ENCODE measurements around the gene OLFM4. TPM values are rescaled to one million over a fixed set of nuclear protein-coding genes. Genes with fewer than 3 reads are reported as not detected.

OLFM4 gene
- total RNA-seq, 1 donor from 2014 or later = not detected

DNA sequence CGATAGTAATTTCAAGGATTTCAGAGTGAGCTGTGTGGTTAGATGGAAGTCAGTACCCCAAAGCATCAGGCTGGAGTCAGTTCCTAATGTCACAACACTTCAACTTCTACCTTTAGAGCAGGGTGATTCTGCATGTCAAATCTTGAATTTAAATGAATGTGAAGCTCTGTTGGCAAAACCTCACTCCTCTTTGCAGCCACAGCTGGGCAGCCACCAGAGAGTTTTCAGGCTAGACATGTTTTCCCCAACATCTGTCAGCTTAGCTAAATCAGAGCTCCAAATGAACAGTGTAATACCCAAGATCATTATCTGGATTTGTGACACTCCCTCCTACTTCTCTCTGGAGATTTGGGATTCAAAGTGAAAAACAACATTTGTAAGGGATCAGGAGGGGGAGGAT lies 33.7 kb upstream of the OLFM4 start:
- DNase-seq (ENCODE audit: low read depth) (no peak), FAIRE-seq (no peak)

DNA sequence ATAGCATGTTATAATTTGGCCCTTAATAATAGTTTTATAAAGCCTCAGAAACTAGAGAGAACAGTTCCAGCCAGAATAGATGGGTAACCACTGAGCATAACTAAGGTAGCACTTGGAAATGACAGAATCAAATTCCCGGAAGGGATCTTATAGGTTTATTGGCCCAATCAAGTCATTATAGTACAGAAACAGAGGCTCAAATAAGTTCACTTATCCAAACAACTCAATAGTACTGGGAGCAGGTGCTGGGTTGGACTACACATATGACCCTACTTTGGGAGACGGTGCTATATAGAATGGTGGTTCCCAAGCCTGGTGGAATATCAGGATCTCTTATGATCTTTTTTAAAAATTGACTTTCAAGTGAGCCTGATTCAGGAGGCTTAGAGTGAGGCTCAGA lies 32.7 kb upstream of the OLFM4 start:
- Mint-ChIP-seq H3K27me3 (ENCODE audit: low read depth, unreplicated experiment) (no peaks in the 10 kb centered on the region), H3K36me3 (ENCODE audit: low read depth, unreplicated experiment) (no peaks in the 10 kb centered on the region), H3K27ac (ENCODE audit: unreplicated experiment) (no peak overlapping the region), H3K4me3 (ENCODE audit: unreplicated experiment) (no peak overlapping the region), H3K4me1 (ENCODE audit: low read depth, unreplicated experiment) (peaks cover 5% of the 10 kb centered on the region), H3K9me3 (ENCODE audit: unreplicated experiment) (no peaks in the 10 kb centered on the region)
- Histone ChIP-seq H3K9me3 (ENCODE audit: insufficient read depth, low read depth, low read length) (peaks cover 5% of the 10 kb centered on the region), H3K4me3 (ENCODE audit: insufficient read depth, low read depth, low read length) (no peak overlapping the region), H3K27me3 (ENCODE audit: insufficient read depth, low read length) (no peaks in the 10 kb centered on the region), H3K4me1 (ENCODE audit: insufficient read depth, low read length) (no peaks in the 10 kb centered on the region), H3K36me3 (ENCODE audit: insufficient read depth, low read length) (no peaks in the 10 kb centered on the region), H3K4me2 (ENCODE audit: low read length) (no peak overlapping the region), H3K9ac (ENCODE audit: low read length) (no peak overlapping the region), H3K27ac (ENCODE audit: low read depth, low read length) (no peak overlapping the region), H2AFZ (ENCODE audit: low read depth, low read length) (no peak overlapping the region), H3K79me2 (ENCODE audit: insufficient read depth, low read length) (no peaks in the 10 kb centered on the region), H4K20me1 (ENCODE audit: insufficient read depth, low read length) (no peaks in the 10 kb centered on the region)
- DNase-seq (ENCODE audit: low read depth) (no peak), FAIRE-seq (no peak)
- no peak for TF ChIP-seq EZH2 (IDR thresholded peaks at IDR 0.05; ENCODE audit: insufficient read depth, low read length)
- TF ChIP-seq, protein P1, sequence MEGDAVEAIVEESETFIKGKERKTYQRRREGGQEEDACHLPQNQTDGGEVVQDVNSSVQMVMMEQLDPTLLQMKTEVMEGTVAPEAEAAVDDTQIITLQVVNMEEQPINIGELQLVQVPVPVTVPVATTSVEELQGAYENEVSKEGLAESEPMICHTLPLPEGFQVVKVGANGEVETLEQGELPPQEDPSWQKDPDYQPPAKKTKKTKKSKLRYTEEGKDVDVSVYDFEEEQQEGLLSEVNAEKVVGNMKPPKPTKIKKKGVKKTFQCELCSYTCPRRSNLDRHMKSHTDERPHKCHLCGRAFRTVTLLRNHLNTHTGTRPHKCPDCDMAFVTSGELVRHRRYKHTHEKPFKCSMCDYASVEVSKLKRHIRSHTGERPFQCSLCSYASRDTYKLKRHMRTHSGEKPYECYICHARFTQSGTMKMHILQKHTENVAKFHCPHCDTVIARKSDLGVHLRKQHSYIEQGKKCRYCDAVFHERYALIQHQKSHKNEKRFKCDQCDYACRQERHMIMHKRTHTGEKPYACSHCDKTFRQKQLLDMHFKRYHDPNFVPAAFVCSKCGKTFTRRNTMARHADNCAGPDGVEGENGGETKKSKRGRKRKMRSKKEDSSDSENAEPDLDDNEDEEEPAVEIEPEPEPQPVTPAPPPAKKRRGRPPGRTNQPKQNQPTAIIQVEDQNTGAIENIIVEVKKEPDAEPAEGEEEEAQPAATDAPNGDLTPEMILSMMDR (IDR thresholded peaks at IDR 0.05; ENCODE audit: insufficient read depth, low read depth, low read length) = no peak

More for the DNA sequence above, 33.7 kb upstream of the OLFM4 start:
- Histone ChIP-seq H3K9me3 (ENCODE audit: insufficient read depth, low read depth, low read length) (peaks cover 3% of the 10 kb centered on the region), H3K36me3 (ENCODE audit: insufficient read depth, low read length) (no peaks in the 10 kb centered on the region), H3K27ac (ENCODE audit: low read depth, low read length) (no peak overlapping the region), H3K79me2 (ENCODE audit: insufficient read depth, low read length) (no peaks in the 10 kb centered on the region), H3K4me1 (ENCODE audit: insufficient read depth, low read length) (no peaks in the 10 kb centered on the region), H4K20me1 (ENCODE audit: insufficient read depth, low read length) (no peaks in the 10 kb centered on the region), H2AFZ (ENCODE audit: low read depth, low read length) (no peak overlapping the region), H3K4me3 (ENCODE audit: insufficient read depth, low read depth, low read length) (no peak overlapping the region), H3K27me3 (ENCODE audit: insufficient read depth, low read length) (no peaks in the 10 kb centered on the region), H3K9ac (ENCODE audit: low read length) (no peak overlapping the region), H3K4me2 (ENCODE audit: low read length) (no peak overlapping the region)
- Mint-ChIP-seq H3K27ac (ENCODE audit: unreplicated experiment) (no peak overlapping the region), H3K4me1 (ENCODE audit: low read depth, unreplicated experiment) (peaks cover 5% of the 10 kb centered on the region), H3K27me3 (ENCODE audit: low read depth, unreplicated experiment) (no peaks in the 10 kb centered on the region), H3K36me3 (ENCODE audit: low read depth, unreplicated experiment) (no peaks in the 10 kb centered on the region), H3K4me3 (ENCODE audit: unreplicated experiment) (no peak overlapping the region), H3K9me3 (ENCODE audit: unreplicated experiment) (no peaks in the 10 kb centered on the region)
- TF ChIP-seq, protein P1 (IDR thresholded peaks at IDR 0.05; ENCODE audit: insufficient read depth, low read depth, low read length) = no peak
- no peak for TF ChIP-seq EZH2 (IDR thresholded peaks at IDR 0.05; ENCODE audit: insufficient read depth, low read length)

DNA sequence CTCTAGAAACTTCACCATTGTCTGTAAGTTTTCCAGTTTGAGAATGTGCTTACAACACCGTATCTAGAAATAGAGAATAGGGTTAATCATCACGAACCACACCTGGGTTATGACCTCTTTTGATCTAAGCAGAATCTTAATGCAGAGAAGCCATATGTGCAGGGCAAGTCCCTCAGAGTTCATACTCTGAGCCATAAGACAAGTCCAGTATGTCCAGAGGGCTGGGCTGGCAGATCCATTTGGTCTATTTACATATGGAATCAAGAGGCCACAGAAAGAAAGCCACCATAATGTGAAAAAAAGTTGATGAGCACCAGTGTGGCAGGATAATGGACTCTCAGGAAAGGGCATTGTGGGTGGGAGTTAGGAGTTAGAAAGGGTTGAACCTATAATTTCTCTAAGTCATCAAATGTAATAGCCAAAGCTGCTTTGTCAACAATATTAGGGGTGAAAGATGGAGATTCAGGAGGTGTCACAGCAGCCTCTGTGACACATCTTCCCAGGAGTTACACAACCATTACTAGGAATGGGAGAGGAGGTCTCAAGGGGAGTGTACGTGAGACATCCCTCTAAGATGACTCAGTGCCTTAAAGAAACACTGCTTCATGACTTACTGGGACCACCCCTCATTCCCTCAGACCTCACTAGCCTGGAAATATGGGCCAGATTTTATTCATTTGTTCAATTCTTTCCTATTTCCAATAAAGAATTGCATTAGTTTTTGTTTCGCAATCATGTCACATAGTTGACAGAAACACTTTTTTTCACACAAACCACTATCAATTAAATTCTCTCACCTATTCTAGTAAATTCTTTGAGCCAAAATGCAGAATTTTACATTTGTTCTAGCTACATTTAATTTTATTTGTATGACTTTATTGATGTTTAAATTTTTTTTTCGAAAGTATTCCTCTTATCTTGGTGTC lies 30.4 kb upstream of the OLFM4 start:
- FAIRE-seq (no peak), DNase-seq (ENCODE audit: low read depth) (no peak)
- TF ChIP-seq, protein P1 (IDR thresholded peaks at IDR 0.05; ENCODE audit: insufficient read depth, low read depth, low read length) = no peak
- TF ChIP-seq EZH2 (IDR thresholded peaks at IDR 0.05; ENCODE audit: insufficient read depth, low read length) = no peak
- H3K36me3 Mint-ChIP-seq (ENCODE audit: low read depth, unreplicated experiment) = no peaks in the 10 kb centered on the region
- H2AFZ ChIP-seq (ENCODE audit: low read depth, low read length) = no peak overlapping the region
- H3K9ac ChIP-seq (ENCODE audit: low read length) = no peak overlapping the region
- no peak overlapping the region for H3K27ac ChIP-seq (ENCODE audit: low read depth, low read length)
- H3K36me3 ChIP-seq (ENCODE audit: insufficient read depth, low read length) = no peaks in the 10 kb centered on the region
- no peak overlapping the region for H3K4me3 Mint-ChIP-seq (ENCODE audit: unreplicated experiment)
- peaks cover 2% of the 10 kb centered on the region for H3K9me3 ChIP-seq (ENCODE audit: insufficient read depth, low read depth, low read length)
- H3K27me3 Mint-ChIP-seq (ENCODE audit: low read depth, unreplicated experiment) = peaks cover 2% of the 10 kb centered on the region
- no peak overlapping the region for H3K4me2 ChIP-seq (ENCODE audit: low read length)
- H3K4me3 ChIP-seq (ENCODE audit: insufficient read depth, low read depth, low read length) = no peak overlapping the region
- H3K9me3 Mint-ChIP-seq (ENCODE audit: unreplicated experiment) = no peaks in the 10 kb centered on the region
- no peak overlapping the region for H3K27ac Mint-ChIP-seq (ENCODE audit: unreplicated experiment)
- H3K79me2 ChIP-seq (ENCODE audit: insufficient read depth, low read length) = no peaks in the 10 kb centered on the region
- peaks cover 5% of the 10 kb centered on the region for H3K4me1 Mint-ChIP-seq (ENCODE audit: low read depth, unreplicated experiment)
- no peaks in the 10 kb centered on the region for H3K4me1 ChIP-seq (ENCODE audit: insufficient read depth, low read length)
- H3K27me3 ChIP-seq (ENCODE audit: insufficient read depth, low read length) = no peaks in the 10 kb centered on the region
- no peaks in the 10 kb centered on the region for H4K20me1 ChIP-seq (ENCODE audit: insufficient read depth, low read length)
